Right lung (tissue), 10 donors: Measurements from ENCODE around the gene PLEKHG4. TPM values are rescaled to one million over a fixed set of nuclear protein-coding genes. Genes with fewer than 3 reads are reported as not detected.
A peak's percentile ranks its signal among the peaks of the same experiment; 100 is the strongest.

Experiments
- DNase-seq, 2 donors: peaks; one replicate each; pipeline ENCODE4 v3.0.0-alpha.2; 2013
- long read RNA-seq, 8 donors: transcript quantifications; one replicate each; lab custom pipeline, GENCODE V29; 2026
- polyA plus RNA-seq, 5 donors: library from polyadenylated mRNA; unstranded; fragments of 120-200 nt; gene quantifications; one replicate each; pipeline versions ENCODE4 v1.2.1 to v1.2.3, GENCODE V29; 2013; ENCODE audit warnings: inconsistent platforms in 1 of 5, low replicate concordance in 1 of 5; ENCODE audit not compliant: insufficient read length in 5 of 5, insufficient read depth in 1 of 5

The PLEKHG4 gene, protein sequence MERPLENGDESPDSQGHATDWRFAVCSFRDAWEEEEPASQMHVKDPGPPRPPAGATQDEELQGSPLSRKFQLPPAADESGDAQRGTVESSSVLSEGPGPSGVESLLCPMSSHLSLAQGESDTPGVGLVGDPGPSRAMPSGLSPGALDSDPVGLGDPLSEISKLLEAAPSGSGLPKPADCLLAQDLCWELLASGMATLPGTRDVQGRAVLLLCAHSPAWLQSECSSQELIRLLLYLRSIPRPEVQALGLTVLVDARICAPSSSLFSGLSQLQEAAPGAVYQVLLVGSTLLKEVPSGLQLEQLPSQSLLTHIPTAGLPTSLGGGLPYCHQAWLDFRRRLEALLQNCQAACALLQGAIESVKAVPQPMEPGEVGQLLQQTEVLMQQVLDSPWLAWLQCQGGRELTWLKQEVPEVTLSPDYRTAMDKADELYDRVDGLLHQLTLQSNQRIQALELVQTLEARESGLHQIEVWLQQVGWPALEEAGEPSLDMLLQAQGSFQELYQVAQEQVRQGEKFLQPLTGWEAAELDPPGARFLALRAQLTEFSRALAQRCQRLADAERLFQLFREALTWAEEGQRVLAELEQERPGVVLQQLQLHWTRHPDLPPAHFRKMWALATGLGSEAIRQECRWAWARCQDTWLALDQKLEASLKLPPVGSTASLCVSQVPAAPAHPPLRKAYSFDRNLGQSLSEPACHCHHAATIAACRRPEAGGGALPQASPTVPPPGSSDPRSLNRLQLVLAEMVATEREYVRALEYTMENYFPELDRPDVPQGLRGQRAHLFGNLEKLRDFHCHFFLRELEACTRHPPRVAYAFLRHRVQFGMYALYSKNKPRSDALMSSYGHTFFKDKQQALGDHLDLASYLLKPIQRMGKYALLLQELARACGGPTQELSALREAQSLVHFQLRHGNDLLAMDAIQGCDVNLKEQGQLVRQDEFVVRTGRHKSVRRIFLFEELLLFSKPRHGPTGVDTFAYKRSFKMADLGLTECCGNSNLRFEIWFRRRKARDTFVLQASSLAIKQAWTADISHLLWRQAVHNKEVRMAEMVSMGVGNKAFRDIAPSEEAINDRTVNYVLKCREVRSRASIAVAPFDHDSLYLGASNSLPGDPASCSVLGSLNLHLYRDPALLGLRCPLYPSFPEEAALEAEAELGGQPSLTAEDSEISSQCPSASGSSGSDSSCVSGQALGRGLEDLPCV
- polyA plus RNA-seq: 10 to 100 TPM; 29.1 to 38.9 (median 31.0) TPM
- long read RNA-seq, donor 1, full-length matches to known transcripts: 8 of 8 reads
- long read RNA-seq, donor 1, partial matches to known transcripts: 0 of 8 reads
- long read RNA-seq, donor 1, other reads (novel, unspliced or antisense): 0 of 8 reads
- long read RNA-seq, donor 2: 0 reads
- long read RNA-seq, donor 3, full-length matches to known transcripts: 1 of 1 reads
- long read RNA-seq, donor 3, partial matches to known transcripts: 0 of 1 reads
- long read RNA-seq, donor 3, other reads (novel, unspliced or antisense): 0 of 1 reads
- long read RNA-seq, donor 4, full-length matches to known transcripts: 3 of 3 reads
- long read RNA-seq, donor 4, partial matches to known transcripts: 0 of 3 reads
- long read RNA-seq, donor 4, other reads (novel, unspliced or antisense): 0 of 3 reads
- long read RNA-seq, donor 5, full-length matches to known transcripts: 5 of 5 reads
- long read RNA-seq, donor 5, partial matches to known transcripts: 0 of 5 reads
- long read RNA-seq, donor 5, other reads (novel, unspliced or antisense): 0 of 5 reads
- long read RNA-seq, donor 6, full-length matches to known transcripts: 5 of 5 reads
- long read RNA-seq, donor 6, partial matches to known transcripts: 0 of 5 reads
- long read RNA-seq, donor 6, other reads (novel, unspliced or antisense): 0 of 5 reads
- long read RNA-seq, donor 7, full-length matches to known transcripts: 2 of 2 reads
- long read RNA-seq, donor 7, partial matches to known transcripts: 0 of 2 reads
- long read RNA-seq, donor 7, other reads (novel, unspliced or antisense): 0 of 2 reads
- long read RNA-seq, donor 8, partial matches to known transcripts: 0 of 1 reads
- long read RNA-seq, donor 8, other reads (novel, unspliced or antisense): 0 of 1 reads

DNA sequence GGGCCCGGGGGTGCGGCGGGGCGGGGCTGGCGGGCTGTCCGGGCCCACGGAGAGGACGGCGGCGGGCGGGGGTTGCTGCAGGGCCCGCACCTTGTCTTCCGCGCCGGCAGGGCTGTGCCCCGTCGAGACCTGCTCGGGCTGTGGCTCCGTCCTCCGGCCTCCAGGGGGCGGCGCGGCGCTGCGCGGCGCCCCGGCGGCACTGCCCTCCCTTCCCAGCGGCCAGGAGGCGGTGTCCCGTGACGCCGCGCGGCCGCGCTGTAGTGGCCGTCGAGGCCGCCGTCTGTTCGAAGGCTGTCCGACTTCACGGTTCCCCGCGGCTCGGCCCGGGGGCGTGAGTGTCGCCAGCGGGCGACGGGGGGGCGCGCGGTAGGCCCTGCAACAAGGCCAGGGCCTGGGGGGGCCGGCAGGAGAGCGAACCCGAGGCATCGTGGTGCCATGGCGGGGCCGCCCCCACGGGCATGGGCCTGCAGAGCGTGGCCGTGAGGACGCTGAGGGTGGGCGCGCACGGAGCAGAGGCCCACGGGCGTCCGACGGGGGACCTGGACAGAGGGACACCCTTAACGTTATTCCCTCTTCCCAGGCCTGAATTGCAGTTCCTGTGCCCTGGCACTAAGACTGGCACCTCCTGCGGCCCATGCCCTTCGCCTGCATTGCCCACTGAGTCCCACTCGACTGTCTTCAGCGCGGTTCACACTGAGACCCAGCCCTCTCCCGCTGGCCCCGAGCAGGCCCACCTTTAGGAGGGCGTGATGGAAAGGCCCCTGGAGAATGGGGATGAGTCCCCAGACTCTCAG lies at the start of gene PLEKHG4:
Gene PLEKHG4, plus strand, starts transcription at position 237 of the 794 bp plus-strand sequence. Its CDS starts 513 bp downstream, at position 750.
- DNase-seq: peak; percentile 68 to 69

DNA sequence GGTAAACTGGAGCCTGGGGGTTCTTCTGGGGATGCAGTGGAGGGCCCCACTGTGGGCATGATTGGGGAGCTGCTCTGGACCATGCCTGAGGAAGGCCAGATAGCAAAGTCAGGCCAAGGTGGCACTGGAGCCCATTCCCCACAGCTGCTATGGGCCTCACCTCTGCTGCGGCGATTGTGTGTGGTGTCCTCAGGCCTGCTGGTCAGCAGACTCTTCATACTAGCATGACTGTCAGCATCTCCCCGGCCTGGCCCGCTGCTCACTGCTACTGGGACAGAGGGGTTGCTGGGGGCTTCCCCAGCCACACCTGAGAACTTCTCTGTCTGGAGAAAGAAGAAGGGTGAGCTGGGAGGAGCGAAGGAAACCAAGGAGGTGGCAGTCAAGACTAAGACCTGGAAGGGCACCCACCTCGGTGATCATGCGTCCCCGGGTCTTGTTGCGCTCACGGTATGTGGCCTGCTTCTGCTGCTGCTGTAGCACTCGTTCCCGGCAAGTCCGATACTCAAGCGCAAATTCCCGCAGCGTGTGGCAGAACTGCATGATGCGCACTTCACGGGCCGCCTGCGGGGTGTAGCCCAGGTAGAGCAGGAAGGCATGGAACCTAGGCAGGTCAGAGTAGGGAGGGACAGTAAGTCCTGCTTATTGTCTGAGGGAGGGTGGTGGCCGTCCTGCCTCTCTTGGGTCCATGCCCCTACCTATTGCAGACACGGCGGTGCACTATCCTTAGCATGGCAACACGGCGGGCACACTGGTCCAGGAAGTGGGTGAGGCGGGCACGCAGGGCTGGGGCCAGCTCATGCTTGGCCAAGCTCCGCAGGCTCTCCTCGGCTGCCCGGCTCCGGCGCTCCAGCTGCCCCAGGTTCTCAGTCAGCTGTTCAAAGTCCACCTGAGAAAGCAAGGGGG lies 49.2 kb upstream of the PLEKHG4 start:
- no peak for DNase-seq

DNA sequence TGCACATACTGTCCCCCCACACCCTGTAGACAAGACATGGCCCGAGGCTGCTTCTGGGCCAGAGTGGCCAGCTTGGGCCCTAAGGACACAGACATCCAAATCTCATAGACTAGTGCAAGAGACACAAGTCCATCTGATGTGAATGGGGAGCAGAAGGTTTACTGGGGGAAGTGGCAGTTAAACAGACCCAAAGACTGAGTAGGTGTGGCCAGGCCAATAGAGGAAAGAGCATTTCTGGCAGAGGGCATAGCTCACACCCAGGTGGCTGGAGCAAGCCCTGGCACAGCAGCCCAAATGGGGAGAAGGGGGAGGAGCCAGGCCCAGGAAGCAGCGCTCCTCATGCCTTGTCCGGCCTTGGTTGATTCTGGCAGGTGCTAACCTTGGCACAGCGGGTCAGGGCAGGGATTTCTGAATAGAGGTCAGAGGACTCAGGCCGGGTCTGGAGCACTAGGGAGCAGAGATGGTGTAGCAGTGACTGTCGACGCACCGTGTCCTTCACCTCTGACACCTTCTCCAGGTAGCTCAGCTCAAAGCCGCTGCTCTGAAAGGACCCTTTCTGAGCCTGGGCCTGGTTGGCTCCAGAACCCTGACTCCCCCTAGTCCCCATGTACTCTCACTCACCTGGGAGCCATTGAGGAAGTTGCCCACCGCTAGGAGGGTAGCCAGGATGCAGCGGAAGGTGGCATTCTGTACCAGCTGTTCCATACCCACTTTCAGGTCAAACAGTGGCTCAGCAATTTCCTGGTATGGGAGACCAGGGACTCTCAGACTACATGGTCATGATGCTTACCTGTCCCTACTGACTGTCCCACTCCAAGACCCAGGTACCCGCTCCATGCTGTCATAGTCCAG lies 48.3 kb upstream of the PLEKHG4 start:
- no peak for DNase-seq

DNA sequence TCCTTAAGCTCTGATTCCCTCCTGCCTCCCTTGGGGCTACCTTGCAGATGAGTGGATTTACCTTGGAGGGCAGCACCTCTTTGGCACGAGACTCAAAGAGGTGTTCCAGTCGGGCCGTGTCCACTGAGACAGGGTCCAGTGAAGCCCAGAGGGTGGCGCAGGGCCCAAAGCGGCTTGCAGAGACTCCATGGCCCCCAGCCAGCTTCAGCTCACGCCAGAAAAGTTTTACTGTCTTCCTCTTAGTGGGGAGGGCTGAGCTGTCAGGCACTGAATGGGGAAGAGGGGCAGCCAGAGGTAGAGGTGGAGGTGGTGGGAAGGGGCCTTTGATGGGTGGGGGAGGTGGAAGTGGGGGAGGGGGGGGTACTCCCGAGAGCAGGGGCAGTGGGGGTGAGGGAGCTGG lies 45.7 kb upstream of the PLEKHG4 start:
- no peak for DNase-seq

DNA sequence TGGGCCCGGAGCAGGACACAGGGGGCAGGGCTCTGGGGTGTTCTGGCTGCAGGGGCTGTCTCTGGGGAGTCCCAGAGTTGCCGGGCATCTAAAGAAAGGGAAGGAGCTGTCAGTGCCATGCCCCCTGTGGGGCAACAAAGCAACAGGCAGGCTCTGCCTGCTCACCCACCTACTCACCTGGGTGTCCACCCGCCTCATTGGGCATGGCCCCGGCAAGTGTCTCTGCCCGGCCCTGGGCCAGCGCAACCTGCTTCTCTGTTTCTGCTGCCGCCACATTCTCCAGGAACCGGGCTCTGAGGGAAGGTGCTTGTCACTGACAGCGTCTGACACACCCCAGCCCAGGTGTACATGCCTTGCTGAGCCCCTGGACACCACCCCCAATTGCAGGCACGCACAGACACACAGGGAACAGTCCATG lies 45.1 kb upstream of the PLEKHG4 start:
- no peak for DNase-seq

DNA sequence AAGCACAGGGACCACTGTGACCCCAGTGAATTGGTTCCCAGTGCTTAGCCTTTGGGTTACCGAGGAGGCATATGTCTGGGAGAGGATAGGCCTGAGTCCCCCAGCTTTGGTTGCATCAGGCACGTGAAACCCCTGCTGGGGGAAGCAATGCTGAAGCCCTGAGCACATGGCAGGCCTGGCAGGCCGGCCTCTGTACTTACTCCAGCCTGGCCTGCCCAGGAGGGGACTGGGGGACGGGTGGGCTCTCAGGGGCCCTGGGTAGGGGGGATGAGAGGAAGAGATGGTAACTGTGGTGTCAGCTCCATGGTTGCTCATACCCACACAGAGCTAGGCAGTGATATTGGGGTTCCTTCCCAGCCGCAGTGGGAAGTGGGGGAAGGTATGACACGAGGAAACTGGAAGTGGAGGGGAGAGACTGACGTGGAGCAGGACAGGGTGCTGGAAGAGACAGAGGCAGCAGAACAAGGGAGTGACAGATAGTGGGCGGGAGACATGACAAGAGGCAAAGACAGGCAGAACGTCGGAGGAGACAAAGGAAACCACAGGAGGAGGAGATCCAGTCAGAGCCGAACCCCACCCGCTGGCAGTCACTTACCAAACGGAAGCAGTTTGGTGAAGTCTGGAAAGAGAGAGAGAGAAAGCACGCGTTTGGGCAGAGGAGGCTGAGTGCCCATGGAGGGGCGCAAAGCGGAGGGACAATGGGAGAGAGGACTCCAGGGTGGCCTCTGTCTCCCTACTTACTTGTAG lies 43.3 kb upstream of the PLEKHG4 start:
- no peak for DNase-seq

DNA sequence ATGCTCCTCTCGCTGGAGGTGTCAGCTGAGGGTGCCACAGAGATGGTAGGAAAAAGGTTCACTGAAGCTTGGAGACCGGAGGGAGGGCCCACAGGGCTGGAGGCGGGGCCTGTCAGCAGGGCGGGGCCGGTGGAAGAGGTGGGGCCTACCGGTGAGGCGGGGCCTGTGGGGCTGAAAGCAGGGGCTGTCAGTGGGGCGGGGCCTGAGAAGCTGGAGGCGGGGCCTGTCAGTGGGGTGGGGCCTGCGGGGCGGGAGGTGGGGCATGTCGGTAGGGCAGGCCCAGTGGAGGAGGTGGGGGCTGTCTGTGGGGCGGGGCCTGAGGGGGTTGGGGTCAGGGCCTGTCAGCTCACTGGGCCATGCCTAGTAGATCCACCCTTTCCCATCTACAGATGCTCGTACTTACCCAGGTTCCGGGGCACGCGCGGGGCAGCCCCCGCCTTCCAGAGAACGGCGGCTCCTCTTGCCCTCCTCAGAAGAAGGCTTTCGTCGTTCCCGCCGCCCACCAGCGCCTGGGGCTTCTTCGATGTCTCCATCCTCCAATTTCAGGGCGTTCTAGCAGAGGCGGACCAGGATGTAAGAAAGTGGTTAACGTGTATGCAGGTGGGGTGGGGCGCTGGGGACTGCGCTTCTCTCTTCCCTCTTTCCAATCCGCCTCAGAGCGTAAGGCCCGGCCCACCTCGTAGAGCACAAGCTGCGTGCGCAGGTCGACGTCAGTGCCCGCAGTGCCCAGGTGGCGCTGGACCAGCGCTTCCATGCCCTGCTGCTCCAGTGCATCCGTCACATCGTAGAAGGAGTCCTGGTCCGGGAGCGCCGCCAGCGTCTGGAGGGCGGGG lies 42.6 kb upstream of the PLEKHG4 start:
- no peak for DNase-seq

DNA sequence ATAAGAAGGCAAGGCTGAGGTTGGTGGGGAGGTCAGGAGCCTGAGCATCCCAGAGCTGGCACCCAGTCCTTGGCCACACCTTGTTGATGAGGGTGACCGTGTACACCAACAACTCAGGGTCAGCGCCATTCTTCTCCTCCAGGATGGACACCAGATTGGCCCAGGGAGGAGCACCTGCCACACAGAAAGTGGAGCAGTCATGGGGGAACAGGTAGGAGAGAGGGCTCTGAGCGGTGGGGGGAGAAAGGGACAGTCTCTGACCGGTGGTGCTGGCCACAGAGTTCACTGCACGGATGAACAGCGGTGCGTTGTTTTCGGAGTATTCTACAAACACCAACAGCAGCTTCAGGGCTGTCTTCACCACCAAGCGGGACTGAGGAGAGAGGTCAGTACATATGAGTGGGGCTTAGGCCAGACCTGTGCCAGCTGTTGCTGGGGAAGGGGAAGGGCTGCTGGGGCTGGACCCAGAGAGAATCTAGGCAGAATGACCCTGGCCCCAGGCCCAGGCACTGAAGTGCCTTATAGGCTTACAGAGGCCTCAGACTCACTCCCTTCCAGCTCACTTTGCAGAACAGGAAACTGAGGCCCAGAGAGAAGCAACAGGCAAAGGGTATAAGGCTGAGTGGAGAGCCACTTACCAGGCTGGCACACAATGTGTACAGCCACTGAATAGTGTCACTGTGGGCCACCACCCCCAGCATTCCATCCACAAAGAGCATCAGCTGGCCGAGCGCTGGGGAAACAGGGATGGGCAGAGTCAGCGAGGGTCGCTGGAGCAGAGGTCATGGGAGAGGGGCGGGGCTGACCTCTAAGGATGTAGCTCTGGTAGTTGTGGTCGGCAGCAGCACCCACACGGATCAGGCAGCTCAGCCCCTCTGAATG lies 41.7 kb upstream of the PLEKHG4 start:
- DNase-seq: no peak

DNA sequence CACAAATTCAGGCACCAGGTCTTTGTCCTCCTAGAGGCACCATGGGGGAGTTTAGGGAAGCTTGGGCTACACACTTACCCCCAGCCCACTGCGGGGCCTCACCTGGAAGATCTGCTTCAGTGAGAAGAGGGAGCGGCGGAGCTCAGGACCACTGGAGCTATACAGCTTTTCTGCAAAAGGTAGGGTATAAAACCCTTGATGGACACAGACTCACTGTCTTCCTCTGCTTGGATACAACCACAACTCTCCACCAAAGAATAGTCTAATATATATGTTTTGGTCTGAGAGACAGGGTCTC lies 41.1 kb upstream of the PLEKHG4 start:
- no peak for DNase-seq

DNA sequence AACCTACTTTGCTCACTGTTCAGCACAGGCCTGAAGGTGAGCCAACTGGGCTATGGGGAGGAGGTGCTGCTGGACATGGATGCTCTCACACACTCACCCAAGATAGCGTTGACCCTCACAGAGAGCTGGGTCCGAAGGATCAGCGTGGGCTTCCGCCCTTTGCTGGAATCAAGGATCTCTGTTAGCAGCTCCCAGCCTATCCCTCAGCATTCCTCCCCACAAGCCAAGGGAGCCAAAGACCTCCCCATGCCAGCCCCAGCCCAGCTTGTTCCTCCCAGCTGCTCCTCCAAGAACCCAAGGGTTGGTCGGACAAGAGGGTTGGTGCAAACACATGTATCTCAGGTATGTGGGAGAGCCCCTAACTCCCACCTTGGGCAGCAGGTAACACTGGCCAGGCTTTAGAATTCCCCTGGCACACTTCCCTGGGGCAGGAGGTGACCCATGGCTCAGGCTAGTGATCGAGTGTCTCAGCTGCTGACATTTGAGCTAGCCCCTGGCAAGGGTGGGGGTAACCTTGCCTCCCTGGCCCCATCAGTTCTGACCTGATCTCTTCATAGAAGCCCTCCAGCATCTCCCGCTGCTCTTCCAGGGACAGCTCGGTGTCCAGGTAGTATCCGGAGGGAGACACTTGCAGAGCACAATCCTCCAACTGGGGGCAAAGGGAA lies 40.4 kb upstream of the PLEKHG4 start:
- no peak for DNase-seq

DNA sequence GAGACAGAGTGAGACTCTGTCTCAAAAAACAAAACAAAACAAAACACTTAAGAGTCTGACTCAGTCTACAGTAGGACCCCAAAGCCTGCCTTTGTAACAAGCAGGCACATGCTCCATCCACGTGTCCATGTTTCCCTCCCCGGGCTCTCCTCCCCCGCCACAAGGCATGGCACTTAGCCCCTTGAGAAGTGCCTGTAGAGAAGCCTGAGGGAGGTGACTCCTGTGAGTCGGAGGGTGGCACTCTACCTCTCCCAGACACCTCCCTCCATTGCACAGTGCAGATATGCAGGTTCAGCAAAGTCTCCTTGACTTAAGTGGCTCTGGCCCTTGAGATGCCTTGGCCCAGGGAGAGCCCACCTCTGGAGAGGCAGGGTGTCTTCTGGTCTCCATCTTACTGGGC lies 38.8 kb upstream of the PLEKHG4 start:
- DNase-seq: peak in 1 of 2 donors; percentile 44

DNA sequence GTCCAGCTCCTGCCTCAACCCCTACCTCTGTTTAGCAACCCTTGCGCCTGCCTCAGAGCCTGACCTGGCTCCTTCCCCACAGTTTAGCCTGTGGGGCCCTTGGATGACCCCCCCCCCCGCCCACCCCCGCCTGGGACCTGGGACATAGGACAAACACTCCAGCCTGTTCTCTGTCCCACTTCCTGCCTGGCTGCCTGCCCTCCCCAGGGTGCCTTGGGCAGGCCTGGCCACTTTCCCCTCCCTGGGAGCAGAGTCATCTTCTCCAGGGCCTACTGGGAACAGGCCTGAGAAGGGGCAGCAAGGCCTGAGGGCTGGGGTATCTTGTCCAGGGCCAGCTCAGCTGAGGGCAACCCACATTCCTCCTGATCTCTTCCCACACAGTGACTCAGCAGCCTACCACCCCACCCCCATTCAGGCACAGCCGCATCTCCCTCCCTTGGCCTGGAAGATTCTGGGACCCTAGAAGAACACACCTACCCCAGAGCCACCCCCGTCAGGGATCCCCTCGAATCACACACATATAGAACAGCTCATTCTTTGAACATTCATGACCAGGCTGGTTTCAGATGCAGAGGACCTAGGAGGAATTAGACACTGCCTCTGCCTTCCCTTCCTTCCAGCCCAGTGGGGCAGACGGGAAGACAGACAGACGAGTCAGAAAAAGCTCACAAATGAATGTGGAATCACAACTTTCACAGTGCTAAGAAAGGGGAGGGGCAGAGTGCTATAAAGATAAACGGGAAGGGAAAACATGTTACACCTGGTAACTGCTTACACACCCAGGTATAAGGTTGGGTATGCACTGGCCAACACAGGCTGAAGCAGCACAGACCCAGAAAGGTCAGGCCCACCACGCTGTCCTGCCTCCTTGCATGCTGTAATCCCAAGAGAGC lies 38.1 kb upstream of the PLEKHG4 start:
- peak in 1 of 2 donors; percentile 42 for DNase-seq
